HCEC 1CT (cell line): ENCODE results near the gene CPT1B.

Experiments used
- DNase-seq: peaks from one replicate; pipeline ENCODE4 v3.0.0-alpha.2; 2017

CPT1B gene

GRCh38 chr22:50568626-50569025 is 9.6 kb downstream of the CPT1B start:
- no peak for DNase-seq

GRCh38 chr22:50567721-50568252 is 10.4 kb downstream of the CPT1B start:
- DNase-seq = no peak

- DNase-seq = no peak
Observed at GRCh38 chr22:50564289-50564688, 13.9 kb downstream of the CPT1B start.

GRCh38 chr22:50563413-50564160 is 14.6 kb downstream of the CPT1B start:
- DNase-seq = no peak

GRCh38 chr22:50562523-50563412 is 15.5 kb downstream of the CPT1B start, which contains the start of gene SYCE3:
Gene SYCE3 (minus strand): TSS chr22:50562919. CDS start chr22:50556405, 6,514 bp downstream.
- DNase-seq = peak; percentile 81

- no peak for DNase-seq
Observed at GRCh38 chr22:50561401-50562358, 16.5 kb downstream of the CPT1B start.

- DNase-seq = no peak
Observed at GRCh38 chr22:50560034-50560433, 18.2 kb downstream of the CPT1B start.

- no peak for DNase-seq
Observed at GRCh38 chr22:50556703-50557102, 21.5 kb downstream of the CPT1B start.

- no peak for DNase-seq
Observed at GRCh38 chr22:50553310-50553709, 24.9 kb downstream of the CPT1B start.

- no peak for DNase-seq
Observed at GRCh38 chr22:50551160-50551752, 27.0 kb downstream of the CPT1B start.

- no peak for DNase-seq
Observed at GRCh38 chr22:50550395-50550794, 27.8 kb downstream of the CPT1B start.

- DNase-seq = no peak
Observed at GRCh38 chr22:50548921-50549790, 29.1 kb downstream of the CPT1B start.

- DNase-seq = no peak
Observed at GRCh38 chr22:50548040-50548920, 29.9 kb downstream of the CPT1B start.

- no peak for DNase-seq
Observed at GRCh38 chr22:50547263-50547985, 30.8 kb downstream of the CPT1B start.

GRCh38 chr22:50546326-50547262 is 31.6 kb downstream of the CPT1B start:
- no peak for DNase-seq

- no peak for DNase-seq
Observed at GRCh38 chr22:50545522-50546325, 32.5 kb downstream of the CPT1B start, which contains the start of gene KLHDC7B. Gene KLHDC7B (plus strand): TSS chr22:50545899. CDS start chr22:50546244, 345 bp downstream.

GRCh38 chr22:50544746-50545253 is 33.4 kb downstream of the CPT1B start:
- no peak for DNase-seq
